ENCODE data around the gene GTPBP1.

- TF ChIP-seq GATA3 (IDR thresholded peaks at IDR 0.05; ENCODE audit: low read depth, low read length) (no peak), GATA2 (IDR thresholded peaks at IDR 0.05; ENCODE audit: low read depth, low read length) (no peak)
Observed at GRCh38 chr22:38717244-38717643, 11.5 kb downstream of the GTPBP1 start.
